BJ (cell line): ENCODE results near the gene ARHGEF5. TPM values are rescaled to one million over a fixed set of nuclear protein-coding genes. Genes with fewer than 3 reads are reported as not detected.
"Not testable (repeated sequence)": the region's sequence is repeated elsewhere in the genome, so short reads cannot be mapped to it uniquely, and the experiment has no call there.

Source experiments
- CTCF ChIA-PET: fragments of 350-600 bp; formaldehyde crosslinking; extraction: SDS; loops from one replicate; lab custom pipeline; 2021; ENCODE audit warnings: antibody characterized with exemption, inconsistent platforms; lab: Yijun Ruan, JAX
- POLR2A ChIA-PET: fragments of 300-600 bp; sonication (Branson Sonifier 250); formaldehyde crosslinking; extraction: SDS; loops from one replicate; lab custom pipeline; 2021; ENCODE audit warnings: antibody characterized with exemption; lab: Charles Lee
- DNase-seq: peaks from one replicate; pipeline ENCODE4 v3.0.0-alpha.2; 2011; ENCODE audit warnings: low read depth
- H3K27me3 ChIP-seq: 2 replicates; pipeline ENCODE4 v1.6.0; 2011; ENCODE audit warnings: low read length; ENCODE audit not compliant: control insufficient read depth, insufficient read depth
- H3K36me3 ChIP-seq: 2 replicates; pipeline ENCODE4 v1.5.1; 2011; ENCODE audit warnings: low read length; ENCODE audit not compliant: control insufficient read depth, insufficient read depth
- H3K4me3 ChIP-seq: 2 replicates; pipeline ENCODE4 v1.5.1; 2011; ENCODE audit warnings: low read depth, mild to moderate bottlenecking, control low read depth, low read length
- CTCF ChIP-seq: IDR thresholded peaks from 2 replicates; pipeline ENCODE4 v1.5.1; 2011; ENCODE audit warnings: low read depth, mild to moderate bottlenecking, control low read depth, inconsistent platforms, low read length, moderate library complexity; ENCODE audit not compliant: insufficient read depth
- polyA plus RNA-seq: library from polyadenylated mRNA; depleted of rRNA; stranded (reverse); fragments of >200 nt; gene quantifications from 2 replicates; pipeline ENCODE4 v1.2.3, GENCODE V29; 2011

Gene ARHGEF5
- polyA plus RNA-seq, 1 experiment, result 8.9 TPM

DNA sequence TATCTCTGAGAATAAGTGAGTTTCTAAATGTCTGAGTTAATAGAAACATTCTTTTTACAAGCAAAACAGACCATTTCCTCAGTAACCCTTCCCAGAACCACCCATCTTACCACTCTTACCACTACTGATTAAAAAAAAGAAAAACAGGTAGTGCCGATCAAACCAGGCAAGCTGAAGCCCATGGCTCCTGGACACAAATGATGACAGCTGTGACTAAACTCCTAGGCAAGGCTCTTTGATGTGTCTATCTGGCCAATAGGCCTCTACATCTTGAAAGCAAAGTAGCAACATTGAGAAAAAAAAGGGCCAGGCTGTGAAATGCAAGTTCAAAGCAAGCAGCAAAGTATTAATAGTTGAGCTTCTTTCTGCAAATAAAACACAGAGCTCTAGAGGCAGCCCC is 6.6 kb upstream of the ARHGEF5 start:
- H3K36me3 ChIP-seq, POLR2A ChIA-PET, CTCF ChIA-PET, DNase-seq, H3K27me3 ChIP-seq, H3K4me3 ChIP-seq: not testable (repeated sequence)

DNA sequence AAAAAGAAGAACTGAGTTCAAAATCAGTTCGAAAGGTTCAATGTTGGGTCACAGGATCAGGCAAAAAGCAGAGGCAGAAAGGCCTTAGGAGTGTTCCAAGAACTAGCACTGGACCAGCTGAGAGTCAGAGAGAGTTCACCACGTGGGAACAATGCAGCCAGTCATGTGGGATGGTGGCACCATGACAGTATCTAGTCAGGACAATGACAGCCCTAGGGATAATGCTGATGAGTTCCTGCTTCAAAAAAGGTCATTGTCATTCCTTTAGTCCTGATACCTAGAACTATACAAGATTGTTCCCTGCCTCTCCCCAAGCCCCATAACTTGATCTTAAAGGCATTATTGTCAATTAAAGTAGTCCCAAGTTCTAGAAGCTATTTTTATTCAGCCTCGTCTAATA is 3.5 kb upstream of the ARHGEF5 start:
- not testable (repeated sequence) for DNase-seq

DNA sequence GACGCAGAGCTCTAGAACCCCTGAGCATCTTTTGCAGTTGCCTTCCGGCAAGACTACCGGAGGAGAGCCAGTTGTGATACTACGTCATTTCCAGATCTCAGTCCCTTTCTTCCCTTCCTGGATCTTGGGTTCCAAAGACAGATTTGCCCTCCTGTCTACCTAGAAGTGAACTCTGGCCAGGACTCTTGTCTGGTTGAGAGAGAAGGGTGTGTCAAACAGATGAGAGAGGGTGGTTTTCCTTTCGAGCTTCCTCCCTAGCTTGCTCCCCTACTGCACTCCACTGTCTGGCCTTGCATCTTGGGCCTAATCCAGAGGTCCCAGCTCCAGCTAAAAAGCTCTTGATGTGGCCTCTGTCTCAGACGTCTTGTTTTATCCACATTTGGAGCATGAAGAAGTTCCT is 983 bp downstream of the ARHGEF5 start:
- CTCF ChIA-PET, POLR2A ChIA-PET, H3K4me3 ChIP-seq, DNase-seq, H3K36me3 ChIP-seq, H3K27me3 ChIP-seq: not testable (repeated sequence)

More for the DNA sequence above, 3.5 kb upstream of the ARHGEF5 start:
- POLR2A ChIA-PET, H3K27me3 ChIP-seq, CTCF ChIA-PET, H3K4me3 ChIP-seq, H3K36me3 ChIP-seq: not testable (repeated sequence)

GRCh38 chr7:144356860-144357259 is 1.7 kb downstream of the ARHGEF5 start:
- H3K4me3 ChIP-seq, CTCF ChIA-PET, POLR2A ChIA-PET, DNase-seq, H3K36me3 ChIP-seq, H3K27me3 ChIP-seq: not testable (repeated sequence)

DNA sequence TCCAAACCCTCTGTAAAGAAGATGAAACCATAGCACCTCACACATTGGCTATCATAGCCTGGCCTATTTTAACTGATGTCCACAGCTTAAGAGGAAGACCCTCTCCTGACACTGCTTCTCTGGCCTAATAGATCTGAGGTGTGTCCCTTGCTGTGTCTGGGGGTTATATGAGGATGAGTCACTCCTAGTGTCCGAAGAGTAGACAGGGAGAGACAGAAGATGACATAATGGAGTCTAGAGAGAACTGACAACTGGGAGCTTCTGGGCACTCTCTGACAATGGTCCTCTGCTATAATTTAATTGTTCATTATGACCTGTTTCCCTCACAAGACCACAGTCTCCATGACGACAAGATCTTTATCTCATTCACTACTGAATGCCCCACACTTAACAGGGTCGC is 6.9 kb downstream of the ARHGEF5 start:
- POLR2A ChIA-PET, H3K4me3 ChIP-seq, CTCF ChIA-PET, H3K27me3 ChIP-seq, H3K36me3 ChIP-seq, DNase-seq: not testable (repeated sequence)

DNA sequence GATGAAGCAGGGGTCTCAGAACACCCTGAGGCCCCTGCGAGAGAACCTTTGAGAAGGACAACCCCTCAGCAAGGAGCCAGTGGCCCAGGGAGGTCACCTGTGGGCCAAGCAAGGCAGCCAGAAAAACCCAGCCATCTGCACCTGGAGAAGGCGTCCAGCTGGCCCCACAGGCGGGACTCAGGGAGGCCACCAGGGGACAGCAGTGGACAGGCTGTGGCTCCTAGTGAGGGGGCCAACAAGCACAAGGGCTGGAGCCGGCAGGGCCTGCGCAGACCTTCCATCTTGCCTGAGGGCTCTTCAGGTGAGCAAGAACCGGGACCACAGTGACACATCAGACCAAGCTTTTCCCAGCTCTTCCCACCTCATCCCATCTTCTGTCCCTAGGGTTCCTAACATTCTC is 10.3 kb downstream of the ARHGEF5 start:
- H3K27me3 ChIP-seq, H3K36me3 ChIP-seq, CTCF ChIA-PET, POLR2A ChIA-PET, H3K4me3 ChIP-seq, DNase-seq: not testable (repeated sequence)

- H3K4me3 ChIP-seq, H3K36me3 ChIP-seq, H3K27me3 ChIP-seq, POLR2A ChIA-PET, CTCF ChIA-PET, DNase-seq: not testable (repeated sequence)
Measured at GRCh38 chr7:144367250-144367649, 12.0 kb downstream of the ARHGEF5 start.

DNA sequence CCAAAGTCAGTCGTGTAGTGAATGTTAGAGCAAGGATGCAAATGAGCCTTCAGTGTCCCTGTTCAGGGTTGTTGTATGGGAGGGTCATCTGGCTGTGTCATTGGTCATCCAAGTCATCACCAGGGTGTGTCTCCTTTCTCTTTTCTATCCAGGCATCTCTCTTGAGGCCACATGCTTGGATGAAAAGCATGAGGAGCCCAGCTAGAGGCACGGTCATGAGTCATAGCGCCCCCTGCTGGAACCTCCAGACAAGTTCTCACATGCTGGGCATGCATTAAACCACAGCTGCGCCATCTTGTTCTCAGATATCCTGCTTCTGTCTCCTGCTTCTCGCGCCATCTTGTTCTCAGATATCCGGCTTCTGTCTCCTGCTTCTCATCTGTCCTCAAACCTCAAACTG is 14.0 kb downstream of the ARHGEF5 start:
- H3K4me3 ChIP-seq, H3K36me3 ChIP-seq, CTCF ChIA-PET, POLR2A ChIA-PET, H3K27me3 ChIP-seq, DNase-seq: not testable (repeated sequence)

DNA sequence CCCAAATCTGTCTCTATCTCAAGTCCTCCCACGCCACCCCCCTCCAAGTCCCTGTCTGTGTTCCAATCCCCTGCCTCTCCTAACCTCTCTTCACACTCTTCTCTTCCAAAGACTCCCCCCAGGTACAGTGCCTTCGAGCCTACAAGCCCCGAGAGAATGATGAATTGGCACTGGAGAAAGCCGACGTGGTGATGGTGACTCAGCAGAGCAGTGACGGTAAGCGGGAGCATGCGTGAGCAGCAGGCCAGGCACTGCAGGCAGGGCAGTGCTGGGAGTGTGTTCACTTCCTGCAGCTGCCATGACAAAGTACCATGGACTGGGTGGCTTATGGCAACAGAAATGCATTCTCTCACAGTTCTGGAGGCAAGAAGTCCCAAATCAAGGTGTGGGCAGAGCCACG is 23.4 kb downstream of the ARHGEF5 start:
- H3K36me3 ChIP-seq, result no peaks in the 10 kb centered on the region
- H3K27me3 ChIP-seq, result no peaks in the 10 kb centered on the region
- no peak for DNase-seq
- no peak for TF ChIP-seq CTCF
- ChIA-PET CTCF (interaction anchor here (0.6 kb wide), 1 partner anchor 9 kb away, joined by 3 read pairs; no protein-coding TSS in a partner anchor), POLR2A (no interaction called here)
- H3K4me3 ChIP-seq, result no peak overlapping the region
